Mesothelial cell of epicardium (in vitro differentiated cells): Measurements from ENCODE around the gene LRRC42. TPM values are rescaled to one million over a fixed set of nuclear protein-coding genes. Genes with fewer than 3 reads are reported as not detected.

ENCODE experiments used
- DNase-seq, 2 experiments: peaks; one replicate each; pipeline ENCODE4 v3.0.0; 2021; ENCODE audit warnings: low spot score in 2 of 2; ENCODE audit not compliant: unreplicated experiment in 2 of 2
- H3K27ac Mint-ChIP-seq: 2 replicates; pipeline ENCODE4 v1.8.0; 2021; ENCODE audit warnings: mixed read lengths
- H3K27me3 Mint-ChIP-seq: 2 replicates; pipeline ENCODE4 v1.8.0; 2021; ENCODE audit warnings: low read depth, mixed read lengths
- H3K36me3 Mint-ChIP-seq: 2 replicates; pipeline ENCODE4 v1.8.0; 2021; ENCODE audit warnings: mixed read lengths
- H3K4me1 Mint-ChIP-seq: 2 replicates; pipeline ENCODE4 v1.8.0; 2021; ENCODE audit warnings: mixed read lengths
- H3K4me3 Mint-ChIP-seq: 2 replicates; pipeline ENCODE4 v1.8.0; 2021; ENCODE audit warnings: mild to moderate bottlenecking, moderate library complexity, mixed read lengths
- H3K9me3 Mint-ChIP-seq: 2 replicates; pipeline ENCODE4 v1.8.0; 2021; ENCODE audit warnings: mixed read lengths
- total RNA-seq: library from RNA; stranded (reverse); gene quantifications from 3 replicates; pipeline ENCODE4 v1.2.1, GENCODE V29; 2021
- TF ChIP-seq, protein P1 (sequence below): fragments of 200-600 bp; sonication (generic); IDR thresholded peaks from one replicate; pipeline ENCODE4 v1.5.0; 2021; ENCODE audit warnings: antibody characterized with exemption; ENCODE audit not compliant: unreplicated experiment

Gene LRRC42
- total RNA-seq, 1 donor from 2014 or later: 43.2 TPM

DNA sequence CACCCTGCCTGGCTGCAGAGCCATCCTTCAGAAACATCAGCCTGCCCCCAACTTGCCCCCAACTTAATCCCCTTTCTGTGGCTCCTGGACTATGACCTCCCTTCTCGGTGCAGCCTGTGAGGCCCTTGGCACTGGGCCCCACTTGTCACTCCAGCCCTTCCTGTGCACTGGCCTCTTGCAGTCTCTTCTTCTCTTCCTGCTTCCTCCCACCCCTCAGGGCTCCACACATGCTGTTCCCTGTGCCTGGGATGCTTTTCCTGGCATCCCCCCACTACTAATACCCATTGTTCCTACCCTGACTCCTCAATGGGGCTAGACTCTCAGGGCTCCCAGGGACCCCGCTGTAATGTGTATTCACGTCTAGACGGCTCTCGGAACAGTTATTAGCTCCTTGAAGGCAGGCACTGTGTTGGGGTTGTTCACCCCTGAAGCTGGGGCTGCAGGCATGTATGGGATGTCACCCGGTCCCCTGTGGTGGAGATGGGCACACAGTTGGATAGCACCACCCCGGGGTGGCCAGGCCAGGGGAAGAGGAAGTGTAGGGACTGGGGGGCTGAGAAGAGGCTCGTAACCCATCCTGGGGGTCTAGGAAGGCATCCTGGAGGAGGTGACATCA is 67.4 kb downstream of the LRRC42 start:
- H3K27ac Mint-ChIP-seq: no peak overlapping the region
- peaks cover 9% of the 10 kb centered on the region for H3K4me1 Mint-ChIP-seq
- TF ChIP-seq, protein P1, sequence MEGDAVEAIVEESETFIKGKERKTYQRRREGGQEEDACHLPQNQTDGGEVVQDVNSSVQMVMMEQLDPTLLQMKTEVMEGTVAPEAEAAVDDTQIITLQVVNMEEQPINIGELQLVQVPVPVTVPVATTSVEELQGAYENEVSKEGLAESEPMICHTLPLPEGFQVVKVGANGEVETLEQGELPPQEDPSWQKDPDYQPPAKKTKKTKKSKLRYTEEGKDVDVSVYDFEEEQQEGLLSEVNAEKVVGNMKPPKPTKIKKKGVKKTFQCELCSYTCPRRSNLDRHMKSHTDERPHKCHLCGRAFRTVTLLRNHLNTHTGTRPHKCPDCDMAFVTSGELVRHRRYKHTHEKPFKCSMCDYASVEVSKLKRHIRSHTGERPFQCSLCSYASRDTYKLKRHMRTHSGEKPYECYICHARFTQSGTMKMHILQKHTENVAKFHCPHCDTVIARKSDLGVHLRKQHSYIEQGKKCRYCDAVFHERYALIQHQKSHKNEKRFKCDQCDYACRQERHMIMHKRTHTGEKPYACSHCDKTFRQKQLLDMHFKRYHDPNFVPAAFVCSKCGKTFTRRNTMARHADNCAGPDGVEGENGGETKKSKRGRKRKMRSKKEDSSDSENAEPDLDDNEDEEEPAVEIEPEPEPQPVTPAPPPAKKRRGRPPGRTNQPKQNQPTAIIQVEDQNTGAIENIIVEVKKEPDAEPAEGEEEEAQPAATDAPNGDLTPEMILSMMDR: no peak
- no peak overlapping the region for H3K4me3 Mint-ChIP-seq
- no peaks in the 10 kb centered on the region for H3K9me3 Mint-ChIP-seq
- H3K36me3 Mint-ChIP-seq: no peaks in the 10 kb centered on the region
- peaks cover 11% of the 10 kb centered on the region for H3K27me3 Mint-ChIP-seq
- DNase-seq: no peak

- H3K4me3 Mint-ChIP-seq: no peak overlapping the region
- peaks cover 14% of the 10 kb centered on the region for H3K27me3 Mint-ChIP-seq
- no peak for DNase-seq
- TF ChIP-seq, protein P1: no peak
- H3K9me3 Mint-ChIP-seq: no peaks in the 10 kb centered on the region
- peaks cover 9% of the 10 kb centered on the region for H3K4me1 Mint-ChIP-seq
- no peaks in the 10 kb centered on the region for H3K36me3 Mint-ChIP-seq
- H3K27ac Mint-ChIP-seq: no peak overlapping the region
These were observed 68.0 kb downstream of the LRRC42 start for GRCh38 chr1:54014009-54014629.

DNA sequence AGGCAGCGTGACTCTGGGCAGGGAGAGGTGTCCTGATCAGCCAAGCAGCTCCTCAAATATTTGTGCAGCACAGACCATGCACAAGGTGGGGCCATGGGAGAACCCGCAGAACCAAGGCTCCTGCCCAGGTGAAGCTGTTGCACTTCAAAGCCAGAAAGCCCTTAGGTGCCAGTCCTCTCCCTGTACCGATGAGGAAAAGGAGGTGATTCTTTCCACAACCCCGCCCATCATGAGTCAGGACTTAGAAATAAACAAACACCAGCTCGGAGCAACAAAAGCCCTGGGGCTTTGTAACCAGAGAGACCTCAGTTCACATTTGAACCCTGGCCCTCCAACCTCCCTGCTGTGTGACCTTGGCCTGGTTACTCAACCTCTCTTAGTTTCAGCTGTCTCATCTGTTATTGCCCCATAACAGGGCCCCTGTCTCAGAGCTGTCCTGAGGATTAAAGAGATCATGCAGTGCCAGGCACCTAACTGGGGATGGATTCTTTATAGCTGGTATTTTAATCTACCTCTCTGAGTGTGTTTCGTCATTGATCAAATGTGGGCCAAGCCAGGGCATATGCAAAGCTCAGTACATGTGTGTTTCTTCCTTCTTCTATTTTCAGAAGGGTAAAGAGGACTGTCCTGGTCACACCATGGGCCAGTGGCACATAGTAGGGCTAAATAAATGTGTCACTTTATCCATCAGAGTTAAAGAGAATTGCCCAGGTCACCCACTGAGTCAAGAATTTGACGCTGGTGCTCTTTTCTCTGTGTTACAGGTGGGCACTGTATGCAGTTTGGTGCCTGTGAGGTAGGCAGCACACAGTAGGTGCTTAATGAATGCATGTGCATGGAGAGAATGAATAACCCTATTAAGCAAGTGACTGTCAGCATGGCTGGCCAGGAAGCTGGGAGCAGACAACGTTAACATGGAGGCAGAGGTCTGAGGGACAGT is 70.5 kb downstream of the LRRC42 start:
- TF ChIP-seq, protein P1: no peak
- Mint-ChIP-seq H3K27me3 (peaks cover 9% of the 10 kb centered on the region), H3K4me1 (peaks cover 9% of the 10 kb centered on the region), H3K27ac (no peak overlapping the region), H3K36me3 (no peaks in the 10 kb centered on the region), H3K9me3 (no peaks in the 10 kb centered on the region), H3K4me3 (no peak overlapping the region)
- DNase-seq: no peak

Other genes starting within 250 kb of the LRRC42 start
- 1.1 to 1.6 TPM (median 1.2 TPM) in 3 replicates for gene GLIS1, start 207.2 kb upstream of the LRRC42 start, total RNA-seq
- 19.3 to 21.9 TPM (median 20.6 TPM) in 3 replicates for gene NDC1, start 108.1 kb upstream of the LRRC42 start, total RNA-seq
- gene YIPF1, start 56.6 kb upstream of the LRRC42 start, total RNA-seq: 29.1 to 30.9 TPM (median 30.2 TPM) in 3 replicates
- not detected in 3 replicates for gene DIO1, start 52.2 kb upstream of the LRRC42 start, total RNA-seq
- 36.8 to 38.2 TPM (median 37.0 TPM) in 3 replicates for gene IFT25, start 651 bp upstream of the LRRC42 start, total RNA-seq
- not detected in 3 replicates for gene LDLRAD1, start 71.8 kb downstream of the LRRC42 start, total RNA-seq
- 211 to 225 TPM (median 223 TPM) in 3 replicates for gene TMEM59, start 106.9 kb downstream of the LRRC42 start, total RNA-seq
- 6.8 to 9.2 TPM (median 7.8 TPM) in 3 replicates for gene TCEANC2, start 107.3 kb downstream of the LRRC42 start, total RNA-seq
- not detected in 3 replicates for gene CDCP2, start 206.7 kb downstream of the LRRC42 start, total RNA-seq